Epithelial cell of esophagus (primary cell): ENCODE measurements around the gene KLHL29.
A peak's percentile ranks its signal among the peaks of the same experiment; 100 is the strongest.

Experiments
- DNase-seq: peaks from one replicate; pipeline ENCODE4 v3.0.0; 2010; ENCODE audit warnings: low read depth
- H3K4me3 ChIP-seq: 2 replicates; pipeline ENCODE4 v1.5.1; 2011; ENCODE audit warnings: mild to moderate bottlenecking, low read length, control low read depth
- CTCF ChIP-seq: IDR thresholded peaks from 2 replicates; pipeline ENCODE4 v1.5.1; 2011; ENCODE audit warnings: low read depth, mild to moderate bottlenecking, low read length, control low read depth, inconsistent platforms; ENCODE audit not compliant: insufficient read depth; ENCODE audit errors: missing control alignments

Gene KLHL29

DNA sequence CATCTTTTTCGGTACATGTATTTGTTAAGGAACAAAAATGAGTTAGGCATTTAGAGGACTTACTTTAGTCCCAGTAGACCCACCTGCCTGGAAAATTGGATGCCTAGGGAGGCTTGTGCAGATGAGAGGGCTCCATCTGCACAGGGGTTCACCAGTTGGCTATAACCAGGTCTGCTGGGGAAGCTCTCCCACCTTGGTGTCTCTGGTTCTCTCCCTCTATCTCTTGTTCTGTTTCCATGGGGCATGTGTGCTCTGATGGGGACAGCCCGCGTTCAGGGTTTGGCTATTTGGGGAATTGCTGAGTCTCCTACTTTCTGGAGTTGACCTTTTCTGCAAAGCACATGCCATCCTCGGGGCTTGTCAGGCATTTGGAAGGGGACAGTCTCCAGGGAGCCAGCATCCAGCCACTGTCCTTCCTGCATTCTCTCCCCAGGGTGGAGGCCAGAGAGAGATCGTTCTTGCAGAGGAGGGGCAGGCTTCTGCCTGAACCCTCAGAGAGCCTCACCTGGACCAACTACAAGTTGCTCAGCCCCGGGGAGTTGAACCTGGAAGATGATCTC, 157.3 kb downstream of the KLHL29 start:
- no peak for DNase-seq
- no peak overlapping the region for H3K4me3 ChIP-seq
- no peak for TF ChIP-seq CTCF

GRCh38 chr2:23543302-23543701, 158.3 kb downstream of the KLHL29 start:
- H3K4me3 ChIP-seq, result no peak overlapping the region
- DNase-seq, result no peak
- TF ChIP-seq CTCF, result no peak

DNA sequence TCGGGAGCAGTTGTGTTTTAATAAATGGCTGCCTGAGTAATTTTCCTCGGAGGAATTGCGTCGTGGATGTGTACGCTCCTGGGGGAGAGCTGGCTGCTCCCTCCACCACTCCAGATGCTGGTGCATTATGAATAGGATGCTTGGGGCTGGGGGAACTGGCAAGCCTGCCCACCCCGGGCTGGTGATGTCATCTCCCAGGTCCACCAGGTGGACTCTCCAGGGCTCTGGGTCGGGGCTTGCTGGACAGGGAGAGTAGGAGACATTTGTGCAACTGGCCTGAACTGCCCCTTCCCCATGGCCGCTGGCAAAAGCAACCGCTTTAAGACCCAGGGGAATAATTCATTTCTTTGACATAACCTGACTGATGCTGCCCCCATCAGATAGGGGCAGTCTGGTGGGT, 158.7 kb downstream of the KLHL29 start:
- DNase-seq, result no peak
- no peak for TF ChIP-seq CTCF
- H3K4me3 ChIP-seq, result no peak overlapping the region

DNA sequence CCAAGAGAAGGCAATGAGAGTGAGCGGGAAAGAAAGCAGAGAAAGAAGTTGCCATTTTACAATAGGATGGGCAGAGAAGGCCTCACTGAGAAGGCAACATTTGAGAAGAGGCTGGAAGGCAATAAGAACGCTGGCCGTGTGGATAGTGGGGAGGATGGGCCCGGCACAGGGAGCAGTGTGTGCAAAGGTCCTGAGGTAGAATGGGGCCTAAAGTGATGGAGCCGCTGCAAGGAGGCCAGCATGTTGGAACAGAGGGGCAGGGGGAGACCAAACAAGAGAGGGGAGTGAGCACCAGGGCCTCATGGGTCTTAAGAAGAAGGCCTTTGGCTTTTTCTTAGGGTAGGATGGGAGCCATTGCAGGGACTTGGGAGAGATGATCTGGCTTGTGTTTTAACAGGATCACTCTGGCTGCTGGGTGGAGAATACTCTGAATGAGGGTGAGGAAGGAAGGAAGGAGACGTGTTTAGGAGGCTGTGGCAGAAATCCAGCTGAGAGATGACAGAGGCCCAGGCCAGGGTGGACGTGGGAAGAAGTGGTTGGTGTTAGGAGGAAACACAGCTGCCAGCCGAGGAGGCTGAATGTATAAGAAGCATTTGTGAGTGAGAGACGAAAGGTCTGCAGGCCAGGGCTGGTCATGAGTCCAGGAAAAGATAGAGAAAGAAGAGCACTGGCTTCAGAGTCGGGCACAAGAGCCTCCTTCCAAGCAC, 159.8 kb downstream of the KLHL29 start:
- H3K4me3 ChIP-seq, result no peak overlapping the region
- no peak for DNase-seq
- no peak for TF ChIP-seq CTCF

DNA sequence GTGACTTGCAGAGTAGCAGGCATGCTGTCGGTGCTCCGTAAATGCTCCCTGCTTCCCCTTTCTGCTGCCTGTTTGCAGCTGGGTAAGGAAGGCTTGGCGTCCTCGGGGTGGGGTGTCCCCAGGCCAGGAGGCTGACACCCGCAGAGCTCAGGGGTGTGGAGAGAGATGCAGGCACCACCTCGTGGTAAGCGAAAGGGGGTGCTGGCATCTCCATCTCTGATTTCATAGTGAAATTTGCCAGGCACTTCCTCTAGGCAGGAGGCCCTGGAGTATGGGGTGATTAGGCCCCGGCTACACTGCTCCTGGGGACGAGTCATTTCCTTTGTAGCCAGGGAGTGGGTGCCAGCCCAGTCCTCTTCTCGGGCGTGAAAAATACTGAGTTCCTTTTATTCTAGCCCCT, 160.4 kb downstream of the KLHL29 start:
- DNase-seq, result peak; percentile 32

GRCh38 chr2:23545811-23546210, 160.8 kb downstream of the KLHL29 start:
- no peak overlapping the region for H3K4me3 ChIP-seq
- DNase-seq, result no peak
- TF ChIP-seq CTCF, result no peak

More for the DNA sequence above, 160.4 kb downstream of the KLHL29 start:
- TF ChIP-seq CTCF, result no peak
- no peak overlapping the region for H3K4me3 ChIP-seq

DNA sequence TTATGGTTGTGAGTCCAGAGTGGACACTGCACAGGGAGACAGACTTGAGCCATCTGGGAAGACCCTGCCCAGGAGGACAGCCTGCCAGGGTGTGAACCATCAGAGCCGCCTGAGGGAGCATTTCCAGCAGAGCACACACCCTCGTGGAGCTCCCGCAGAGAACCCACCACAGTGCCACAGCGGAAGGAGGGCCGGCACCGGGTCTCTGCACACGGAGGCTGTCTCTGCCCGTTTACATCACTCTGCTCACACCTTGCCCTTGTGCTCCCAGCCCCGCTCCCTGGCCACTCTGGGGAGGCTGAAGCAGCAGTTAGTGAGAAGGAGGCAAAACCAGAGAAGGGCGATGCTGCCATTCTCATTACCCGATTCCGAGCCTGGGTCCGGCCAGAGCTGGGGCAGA, 161.9 kb downstream of the KLHL29 start:
- no peak for DNase-seq
- no peak for TF ChIP-seq CTCF
- no peak overlapping the region for H3K4me3 ChIP-seq
